GM12872 (cell line): Measurements from ENCODE around the gene ABLIM1.

Experiments used
- TF ChIP-seq, protein P1 (sequence below): IDR thresholded peaks from 3 replicates; pipeline ENCODE4 v1.5.1; 2011; ENCODE audit warnings: low read depth, mild to moderate bottlenecking, low read length, moderate library complexity; ENCODE audit not compliant: insufficient read depth

ABLIM1 gene

DNA sequence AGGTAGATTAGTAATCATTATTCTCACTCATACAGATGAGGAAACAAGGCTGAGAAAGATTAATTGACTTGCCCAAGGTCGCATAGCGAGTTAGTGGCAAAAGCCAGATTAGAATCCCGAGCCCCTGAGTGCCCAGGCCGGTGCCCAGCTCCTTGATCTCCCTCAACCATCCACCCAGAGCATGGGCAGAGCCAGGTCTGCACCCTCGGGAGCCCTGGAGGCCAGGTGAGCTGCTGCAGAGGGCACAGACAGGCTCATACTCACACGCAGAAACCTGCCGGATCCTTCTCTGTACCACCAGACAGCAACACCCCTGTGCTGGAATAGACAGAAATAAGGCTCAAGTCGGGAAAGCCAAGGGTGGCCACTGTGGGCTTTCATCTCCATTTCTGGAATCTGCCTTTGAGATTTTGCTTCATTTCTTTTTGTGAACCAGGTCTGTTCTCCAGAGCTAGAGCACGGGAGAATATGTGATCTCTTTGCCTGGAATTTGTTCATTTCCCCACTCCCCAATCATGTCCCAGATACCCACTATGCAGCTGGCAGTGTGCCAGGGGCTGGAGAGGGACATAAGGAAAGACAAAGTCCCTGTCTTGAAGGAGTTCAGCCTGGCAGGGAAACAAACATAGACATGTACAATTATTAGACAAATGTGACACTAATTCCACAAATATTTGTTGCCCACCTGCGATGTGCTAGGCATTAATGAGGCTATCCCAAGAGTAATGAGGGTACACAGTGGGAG lies 259.3 kb downstream of the ABLIM1 start:
- TF ChIP-seq, protein P1, sequence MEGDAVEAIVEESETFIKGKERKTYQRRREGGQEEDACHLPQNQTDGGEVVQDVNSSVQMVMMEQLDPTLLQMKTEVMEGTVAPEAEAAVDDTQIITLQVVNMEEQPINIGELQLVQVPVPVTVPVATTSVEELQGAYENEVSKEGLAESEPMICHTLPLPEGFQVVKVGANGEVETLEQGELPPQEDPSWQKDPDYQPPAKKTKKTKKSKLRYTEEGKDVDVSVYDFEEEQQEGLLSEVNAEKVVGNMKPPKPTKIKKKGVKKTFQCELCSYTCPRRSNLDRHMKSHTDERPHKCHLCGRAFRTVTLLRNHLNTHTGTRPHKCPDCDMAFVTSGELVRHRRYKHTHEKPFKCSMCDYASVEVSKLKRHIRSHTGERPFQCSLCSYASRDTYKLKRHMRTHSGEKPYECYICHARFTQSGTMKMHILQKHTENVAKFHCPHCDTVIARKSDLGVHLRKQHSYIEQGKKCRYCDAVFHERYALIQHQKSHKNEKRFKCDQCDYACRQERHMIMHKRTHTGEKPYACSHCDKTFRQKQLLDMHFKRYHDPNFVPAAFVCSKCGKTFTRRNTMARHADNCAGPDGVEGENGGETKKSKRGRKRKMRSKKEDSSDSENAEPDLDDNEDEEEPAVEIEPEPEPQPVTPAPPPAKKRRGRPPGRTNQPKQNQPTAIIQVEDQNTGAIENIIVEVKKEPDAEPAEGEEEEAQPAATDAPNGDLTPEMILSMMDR: no peak

DNA sequence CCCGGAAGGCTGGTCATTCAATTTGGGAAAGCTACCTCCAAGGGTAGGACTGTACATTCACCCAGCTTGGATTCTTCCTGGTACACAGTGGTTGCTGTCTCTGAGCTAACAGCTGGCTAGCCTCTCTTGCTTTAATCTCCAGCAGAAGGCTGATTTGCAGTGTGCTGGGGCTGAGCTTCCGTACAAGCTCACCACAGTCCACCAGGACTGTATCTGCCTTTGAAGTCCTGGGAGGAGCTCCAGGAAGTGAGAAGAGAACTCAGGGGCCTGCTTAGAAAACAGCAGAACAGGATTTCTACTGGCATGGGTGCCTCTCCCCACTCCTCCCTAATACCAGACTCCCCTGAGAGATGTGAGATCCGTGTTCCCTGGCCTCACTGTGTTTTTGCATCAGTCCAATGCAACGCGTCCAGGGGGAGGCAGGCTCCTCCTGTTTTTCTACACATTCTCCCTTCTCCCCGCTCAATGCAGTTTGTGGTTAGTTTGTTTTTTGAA lies 260.4 kb downstream of the ABLIM1 start:
- TF ChIP-seq, protein P1: no peak

DNA sequence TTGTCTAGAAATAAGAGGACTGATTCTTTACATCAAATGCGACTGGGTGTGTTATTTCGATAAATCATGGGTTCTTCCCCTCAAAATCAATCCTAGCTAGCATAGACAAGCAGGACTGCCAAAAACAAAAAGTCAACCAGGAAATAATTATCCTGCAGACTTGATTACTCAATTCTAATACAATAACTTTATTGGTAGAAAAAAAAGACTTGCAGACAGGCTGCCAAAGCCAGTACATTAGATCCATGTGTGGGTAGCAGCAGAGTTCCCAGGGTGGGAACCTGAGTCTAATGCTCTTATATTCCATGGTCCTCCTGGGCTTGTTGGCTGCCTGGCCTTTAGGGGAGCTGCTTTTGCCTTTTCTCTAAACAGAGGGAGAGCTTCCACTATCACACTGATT lies 261.6 kb downstream of the ABLIM1 start:
- TF ChIP-seq, protein P1: no peak

DNA sequence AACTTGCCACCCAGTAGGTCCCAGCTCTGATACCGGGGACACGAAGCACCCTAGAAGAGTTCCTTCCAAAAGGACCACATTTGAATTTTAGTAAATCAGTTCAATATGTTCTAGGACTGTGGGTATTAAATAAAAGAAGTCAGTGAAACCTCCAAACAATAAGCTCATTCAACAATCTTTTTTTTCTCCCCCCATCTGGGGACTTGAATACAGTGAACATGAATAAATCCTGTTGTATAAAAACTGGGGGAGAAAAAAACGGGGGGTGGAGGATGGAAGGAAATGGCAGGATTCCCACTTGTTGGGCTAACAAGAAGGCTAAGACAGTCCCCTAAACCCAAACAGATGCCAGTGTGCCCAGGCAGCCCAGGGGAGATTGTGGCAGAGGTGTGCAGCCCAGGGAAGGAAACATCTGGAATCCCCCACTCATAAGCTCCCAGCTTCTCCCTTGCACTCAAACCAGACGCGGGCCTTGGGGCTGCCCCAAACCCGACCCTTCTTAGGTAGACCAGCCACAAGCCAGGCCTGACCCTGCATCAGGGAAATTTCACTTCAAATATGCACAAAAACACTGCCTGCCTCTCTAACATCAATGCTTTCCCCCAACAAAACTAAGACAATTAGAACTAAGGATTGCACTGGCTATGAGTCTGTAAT lies 262.6 kb downstream of the ABLIM1 start:
- TF ChIP-seq, protein P1: no peak

DNA sequence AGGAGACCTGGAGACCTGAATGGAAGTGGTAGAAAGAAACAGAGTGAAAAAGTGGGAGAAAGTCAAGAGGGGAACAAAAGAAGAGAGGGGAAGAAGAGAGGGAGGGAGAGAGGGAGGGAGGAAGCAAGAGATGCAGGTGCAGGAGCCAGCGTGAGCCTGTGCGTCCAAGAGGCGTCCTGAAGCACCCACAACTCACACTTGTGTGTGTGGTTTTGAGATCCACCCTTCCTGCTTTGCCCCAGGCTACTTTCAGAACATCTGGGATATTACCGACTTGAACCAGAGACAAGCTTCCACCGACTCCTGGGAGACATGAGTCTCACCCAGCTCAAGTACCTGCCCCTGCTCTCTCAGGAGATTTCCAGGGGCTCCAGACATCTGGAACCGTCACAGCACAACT lies 263.5 kb downstream of the ABLIM1 start:
- TF ChIP-seq, protein P1: no peak

DNA sequence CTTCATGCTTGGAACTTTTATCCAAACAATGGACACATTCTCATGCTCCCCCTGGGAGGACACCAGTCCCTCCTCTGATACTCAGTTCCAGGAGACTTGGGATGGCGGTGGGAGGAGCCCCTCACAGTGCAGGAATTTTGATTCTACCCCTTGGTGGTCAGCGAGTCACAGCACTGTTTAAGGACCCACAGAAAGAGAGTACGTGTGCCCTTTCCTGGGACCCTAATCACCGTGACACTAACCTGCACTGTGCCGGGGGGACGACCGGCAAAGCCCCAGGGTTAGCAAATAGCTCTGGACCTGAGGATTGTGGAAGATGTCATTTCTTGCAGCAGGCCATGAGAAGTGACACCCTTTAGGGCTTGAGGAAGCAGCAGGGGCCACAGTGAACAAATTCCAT lies 264.2 kb downstream of the ABLIM1 start:
- TF ChIP-seq, protein P1: no peak

DNA sequence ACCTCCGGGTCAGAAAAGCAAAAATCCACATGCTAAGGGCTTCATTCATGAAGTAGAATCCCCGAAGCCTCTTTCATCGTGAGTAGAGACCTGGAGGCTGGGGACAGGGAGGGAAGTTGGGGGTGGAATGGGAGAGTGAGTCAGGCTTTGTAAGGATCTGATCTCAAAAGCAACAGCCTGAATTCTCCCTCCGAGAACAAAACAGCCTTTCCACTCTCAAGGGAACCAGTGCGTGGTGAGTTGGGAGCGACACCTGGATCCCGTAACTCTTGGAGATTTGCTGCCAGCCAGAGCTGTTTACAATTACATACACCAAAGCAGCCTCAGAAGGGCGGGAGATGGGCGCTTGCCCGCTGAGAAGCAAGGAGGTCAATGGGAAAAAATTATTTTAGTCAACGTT lies 264.6 kb downstream of the ABLIM1 start:
- TF ChIP-seq, protein P1: no peak
